ENCODE measurements around the gene PCDH9.

- TF ChIP-seq CTCF (IDR thresholded peaks at IDR 0.05 in 2 of 3, conservative IDR thresholded peaks at IDR 0.05 in 1 of 3; ENCODE audit: control insufficient read depth in 2 of 3, extremely low read depth in 1 of 3, insufficient read depth in 1 of 3, low read depth in 3 of 3, low read length in 3 of 3) (no peak), POLR2AphosphoS5 (IDR thresholded peaks at IDR 0.05; ENCODE audit: low read length) (no peak), EGR1 (IDR thresholded peaks at IDR 0.05; ENCODE audit: borderline replicate concordance in 1 of 2, low read depth in 2 of 2, low read length in 2 of 2) (no peak), ASH2L (IDR thresholded peaks at IDR 0.05; ENCODE audit: borderline replicate concordance, low read depth) (no peak), RCOR1 (conservative IDR thresholded peaks at IDR 0.05; ENCODE audit: low read depth, low read length) (no peak), MAX (IDR thresholded peaks at IDR 0.05; ENCODE audit: low read depth, low read length) (no peak), NBN (IDR thresholded peaks at IDR 0.05) (no peak), HDAC6 (IDR thresholded peaks at IDR 0.05; ENCODE audit: unreplicated experiment) (no peak), HDAC2 (IDR thresholded peaks at IDR 0.05) (no peak)
Observed at GRCh38 chr13:67158903-67159302, 71.2 kb downstream of the PCDH9 start.
